B cell (primary cell): ENCODE results near the gene TMEM131L. TPM values are rescaled to one million over a fixed set of nuclear protein-coding genes. Genes with fewer than 3 reads are reported as not detected.

Source experiments
- ATAC-seq: fragments of 200-7000 bp; cut with Tn5 transposase; one replicate; pipeline ENCODE4 v1.10.0; 2021; ENCODE audit warnings: low read depth, mild to moderate bottlenecking, moderate number of reproducible peaks, moderate library complexity
- CTCF ChIA-PET: fragments of 350-600 bp; sonication (Branson Sonifier 250); formaldehyde crosslinking; loops from one replicate; lab custom pipeline; 2021; ENCODE audit warnings: antibody characterized with exemption, inconsistent platforms; lab: Charles Lee
- POLR2A ChIA-PET: fragments of 350-600 bp; sonication (Branson Sonifier 250); formaldehyde crosslinking; loops from one replicate; lab custom pipeline; 2021; ENCODE audit warnings: antibody characterized with exemption; lab: Charles Lee
- DNase-seq: peaks from one replicate; pipeline ENCODE4 v3.0.0; 2013
- H2AFZ ChIP-seq: 2 replicates; pipeline ENCODE4 v1.6.1; 2012; ENCODE audit warnings: mild to moderate bottlenecking, low read depth, low read length; ENCODE audit not compliant: insufficient read depth, poor library complexity, severe bottlenecking
- H3K27ac ChIP-seq, 2 donors: 1 replicate in 1 of 2; 2 replicates in 1 of 2; pipeline ENCODE4 v1.5.1; 2012 to 2013; ENCODE audit warnings: low read length in 2 of 2, mild to moderate bottlenecking in 2 of 2, moderate library complexity in 1 of 2
- H3K27me3 ChIP-seq, 4 experiments: fragments of 200-600 bp in 1 of 4; sonication (generic) in 1 of 4; replicated peaks in 1 of 4; 1 replicate in 2 of 4; 2 replicates in 2 of 4; pipeline versions ENCODE4 v1.6.1 to v1.7.0; 2013 to 2016; ENCODE audit warnings: low read length in 3 of 4, mild to moderate bottlenecking in 2 of 4, mixed read lengths in 1 of 4, moderate library complexity in 1 of 4; ENCODE audit not compliant: insufficient read depth in 4 of 4, control insufficient read depth in 3 of 4; ENCODE audit errors: control extremely low read depth in 1 of 4
- H3K36me3 ChIP-seq, 2 experiments: replicated peaks in 1 of 2; 1 replicate in 1 of 2; 2 replicates in 1 of 2; pipeline versions ENCODE4 v1.6.1 to v1.7.1; 2013; ENCODE audit warnings: low read length in 1 of 2; ENCODE audit not compliant: insufficient read depth in 2 of 2, control insufficient read depth in 1 of 2; ENCODE audit errors: control extremely low read depth in 1 of 2, extremely low read depth in 1 of 2
- H3K4me1 ChIP-seq, 2 donors: fragments of 200-600 bp in 1 of 2; sonication (generic) in 1 of 2; 1 replicate in 1 of 2; 2 replicates in 1 of 2; pipeline versions ENCODE4 v1.5.1 to v1.6.1; 2013 to 2017; ENCODE audit warnings: low read length in 2 of 2; ENCODE audit not compliant: control insufficient read depth in 2 of 2, insufficient read depth in 2 of 2
- H3K4me2 ChIP-seq: replicated peaks from 2 replicates; pipeline ENCODE3; 2012; ENCODE audit warnings: mild to moderate bottlenecking, low read depth, low read length; ENCODE audit not compliant: poor library complexity, severe bottlenecking
- H3K4me3 ChIP-seq, 5 experiments: fragments of 200-600 bp in 1 of 5; sonication (generic) in 1 of 5; 1 replicate in 3 of 5; 2 replicates in 2 of 5; pipeline versions ENCODE4 v1.5.1 to v1.7.0; 2011 to 2016; ENCODE audit warnings: low read length in 4 of 5, mild to moderate bottlenecking in 4 of 5, low read depth in 2 of 5, control low read depth in 1 of 5, moderate library complexity in 1 of 5; ENCODE audit not compliant: insufficient read depth in 1 of 5; ENCODE audit errors: control extremely low read depth in 1 of 5, extremely low read depth in 1 of 5
- H3K79me2 ChIP-seq: fragments of 200-600 bp; sonication (generic); one replicate; pipeline ENCODE4 v1.6.0; 2016; ENCODE audit warnings: low read length; ENCODE audit not compliant: control insufficient read depth, insufficient read depth
- H3K9ac ChIP-seq: fragments of 200-600 bp; sonication (generic); 2 replicates; pipeline ENCODE4 v1.6.1; 2017; ENCODE audit warnings: mild to moderate bottlenecking, low read length, moderate library complexity
- H3K9me3 ChIP-seq, 3 donors: one replicate each; pipeline versions ENCODE4 v1.6.1 to v1.7.1; 2013; ENCODE audit warnings: low read length in 2 of 3; ENCODE audit not compliant: control insufficient read depth in 2 of 3, insufficient read depth in 1 of 3; ENCODE audit errors: control extremely low read depth in 1 of 3
- H4K20me1 ChIP-seq: 2 replicates; pipeline ENCODE4 v1.6.0; 2012; ENCODE audit warnings: mild to moderate bottlenecking, low read length; ENCODE audit not compliant: insufficient read depth, control insufficient read depth, poor library complexity, severe bottlenecking
- H3K27ac Mint-ChIP-seq: one replicate; pipeline ENCODE4 v1.8.0; 2021; ENCODE audit warnings: mixed read lengths
- H3K27me3 Mint-ChIP-seq: one replicate; pipeline ENCODE4 v1.8.0; 2021; ENCODE audit warnings: mixed read lengths
- H3K4me1 Mint-ChIP-seq: one replicate; pipeline ENCODE4 v1.8.0; 2021; ENCODE audit warnings: mixed read lengths
- H3K4me3 Mint-ChIP-seq: one replicate; pipeline ENCODE4 v1.8.0; 2021; ENCODE audit warnings: mixed read lengths
- H3K9me3 Mint-ChIP-seq: one replicate; pipeline ENCODE4 v1.8.0; 2022; ENCODE audit warnings: mixed read lengths; ENCODE audit not compliant: insufficient read depth
- EZH2 ChIP-seq: IDR thresholded peaks from 2 replicates; pipeline ENCODE4 v1.6.1; 2012; ENCODE audit warnings: borderline replicate concordance, low read depth, mild to moderate bottlenecking, moderate library complexity, low read length; ENCODE audit not compliant: insufficient read depth, poor library complexity, severe bottlenecking
- WGBS: methylation state at CpG from one replicate; pipeline ENCODE4 v1.1.5; 2013; ENCODE audit warnings: missing lambda C conversion rate; ENCODE audit not compliant: insufficient coverage; 5-methylcytosine and 5-hydroxymethylcytosine counted together
- intact Hi-C: fragments of 100-400 bp; cut with micrococcal nuclease; formaldehyde crosslinking; loops from one replicate; pipeline ENCODE4 v1.10.0; 2022
- polyA plus RNA-seq: library from polyadenylated mRNA; depleted of rRNA; stranded (reverse); fragments of >200 nt; gene quantifications from 2 replicates; pipeline ENCODE4 v1.2.3, GENCODE V29; 2012
- total RNA-seq, 2 donors: library from RNA; stranded (reverse); fragments of 120-200 nt in 1 of 2; gene quantifications; 1 replicate in 1 of 2; 2 replicates in 1 of 2; pipeline versions ENCODE4 v1.2.3 to v1.2.4, GENCODE V29; 2013 to 2022
- TF ChIP-seq, protein P1 (sequence below): fragments of 200-600 bp; IDR thresholded peaks from one replicate; pipeline ENCODE4 v1.8.0; 2022; ENCODE audit warnings: antibody characterized with exemption, mild to moderate bottlenecking

The TMEM131L gene
- total and polyA plus RNA-seq, 2 donors (not counting 1 experiment from before 2014, with no cell fraction given), result 56.4 to 120 TPM

DNA sequence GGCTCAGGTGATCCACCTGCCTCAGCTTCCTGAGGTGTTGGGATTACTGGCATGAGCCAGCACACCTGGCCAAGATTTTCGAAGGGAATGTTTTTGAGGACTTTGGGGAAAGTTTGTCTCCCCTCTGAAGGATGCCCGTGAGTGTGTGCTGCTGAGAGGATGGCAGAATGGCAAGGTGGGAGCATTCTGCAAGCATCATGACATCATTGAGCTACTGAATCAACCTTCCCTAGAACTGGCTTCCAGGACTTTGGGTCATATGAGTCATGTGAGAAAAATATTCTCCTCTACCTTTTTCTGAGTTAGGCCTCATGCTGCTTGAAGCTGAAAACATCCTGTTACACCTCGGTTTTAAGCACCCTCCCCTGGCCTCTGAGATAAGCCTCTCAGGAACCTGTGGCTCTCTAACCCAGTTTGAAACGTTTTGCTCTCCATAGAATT lies 31.0 kb downstream of the TMEM131L start:
- no peak for DNase-seq
- H4K20me1 ChIP-seq, result peaks cover 80% of the 10 kb centered on the region
- Mint-ChIP-seq H3K4me1 (peaks cover 87% of the 10 kb centered on the region), H3K4me3 (peak overlapping the region; percentile 59), H3K27ac (peak overlapping the region; percentile 94), H3K9me3 (no peaks in the 10 kb centered on the region), H3K27me3 (no peaks in the 10 kb centered on the region)
- H3K9me3 ChIP-seq, result no peaks in the 10 kb centered on the region
- 67% methylated on average over 1 of the region's 4 CpGs for WGBS
- peak overlapping the region; percentile 52 to 98 for H3K27ac ChIP-seq
- no peak overlapping the region for H3K4me3 ChIP-seq
- peak; percentile 29 for ATAC-seq
- intact Hi-C loops, result loop anchor here (2.0 kb wide), 1 partner anchor 14 kb away; no protein-coding TSS in a partner anchor
- H3K79me2 ChIP-seq, result peaks cover 99% of the 10 kb centered on the region
- H3K36me3 ChIP-seq, result peaks cover 8 to 19% of the 10 kb centered on the region in 2 experiments
- POLR2A ChIA-PET, result interaction anchor here (0.7 to 3.8 kb wide), 3 partner anchors 10 to 31 kb away, joined by 3 to 27 read pairs (median 6); partner anchors contain the start of gene TMEM131L
- peaks cover 85 to 89% of the 10 kb centered on the region in 2 donors for H3K4me1 ChIP-seq
- no peak overlapping the region for H2AFZ ChIP-seq
- no peaks in the 10 kb centered on the region for H3K27me3 ChIP-seq
- peak overlapping the region; percentile 31 for H3K9ac ChIP-seq
- peak overlapping the region; percentile 73 for H3K4me2 ChIP-seq
- CTCF ChIA-PET, result interaction anchor here (0.8 to 3.9 kb wide), 5 partner anchors 13 to 64 kb away, joined by 3 to 24 read pairs (median 5); partner anchors contain the start of gene TMEM131L
- TF ChIP-seq EZH2, result no peak
- TF ChIP-seq, protein P1, sequence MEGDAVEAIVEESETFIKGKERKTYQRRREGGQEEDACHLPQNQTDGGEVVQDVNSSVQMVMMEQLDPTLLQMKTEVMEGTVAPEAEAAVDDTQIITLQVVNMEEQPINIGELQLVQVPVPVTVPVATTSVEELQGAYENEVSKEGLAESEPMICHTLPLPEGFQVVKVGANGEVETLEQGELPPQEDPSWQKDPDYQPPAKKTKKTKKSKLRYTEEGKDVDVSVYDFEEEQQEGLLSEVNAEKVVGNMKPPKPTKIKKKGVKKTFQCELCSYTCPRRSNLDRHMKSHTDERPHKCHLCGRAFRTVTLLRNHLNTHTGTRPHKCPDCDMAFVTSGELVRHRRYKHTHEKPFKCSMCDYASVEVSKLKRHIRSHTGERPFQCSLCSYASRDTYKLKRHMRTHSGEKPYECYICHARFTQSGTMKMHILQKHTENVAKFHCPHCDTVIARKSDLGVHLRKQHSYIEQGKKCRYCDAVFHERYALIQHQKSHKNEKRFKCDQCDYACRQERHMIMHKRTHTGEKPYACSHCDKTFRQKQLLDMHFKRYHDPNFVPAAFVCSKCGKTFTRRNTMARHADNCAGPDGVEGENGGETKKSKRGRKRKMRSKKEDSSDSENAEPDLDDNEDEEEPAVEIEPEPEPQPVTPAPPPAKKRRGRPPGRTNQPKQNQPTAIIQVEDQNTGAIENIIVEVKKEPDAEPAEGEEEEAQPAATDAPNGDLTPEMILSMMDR, result no peak
